Cardiac septum (tissue), 1 donor: Measurements from ENCODE around the gene SLC25A26. TPM values are rescaled to one million over a fixed set of nuclear protein-coding genes. Genes with fewer than 3 reads are reported as not detected.
"Not testable (repeated sequence)": the region's sequence is repeated elsewhere in the genome, so short reads cannot be mapped to it uniquely, and the experiment has no call there.

Experiments
- DNase-seq: peaks from one replicate; pipeline ENCODE4 v3.0.0-alpha.2; 2020; ENCODE audit warnings: low spot score
- intact Hi-C: fragments of 100-400 bp; cut with DNase I; formaldehyde crosslinking; loops from one replicate; pipeline ENCODE4 v1.14.0; 2022
- total RNA-seq: library from RNA; stranded (reverse); fragmentation: NEBNext Ultra II Directional; extraction: Animal tissue kit (Norgen Biotek cat#: 25700); gene quantifications from one replicate; pipeline ENCODE4 v1.2.1, GENCODE V29; 2021
- donor health status: DM: no; HTN: no; CAD: no.

SLC25A26 gene
- total RNA-seq, 1 donor from 2014 or later: 18.6 TPM

DNA sequence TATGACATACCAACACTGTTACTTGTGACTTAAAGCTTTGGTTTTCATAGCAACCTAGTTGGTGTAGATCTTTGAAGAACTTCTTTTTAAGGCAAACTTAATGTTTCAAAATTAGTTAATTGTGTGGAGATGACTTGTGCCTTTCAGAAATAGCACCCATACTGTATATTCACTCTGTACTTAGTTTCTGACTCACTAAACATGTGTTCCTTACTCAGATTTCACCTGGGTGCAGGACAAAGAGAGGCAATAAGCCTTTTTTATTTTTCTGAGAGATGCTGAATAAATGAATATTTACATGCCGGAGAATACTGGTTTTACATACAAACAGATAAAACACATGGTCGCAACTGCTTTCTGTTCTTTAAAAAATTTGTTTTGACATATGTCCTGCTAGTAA is 44.8 kb downstream of the SLC25A26 start:
- intact Hi-C loops: no loop called here
- DNase-seq: no peak

- intact Hi-C loops: no loop called here
- DNase-seq: no peak
Measured at GRCh38 chr3:66266551-66266950, 45.8 kb downstream of the SLC25A26 start.

- DNase-seq: no peak
- intact Hi-C loops: no loop called here
Measured at GRCh38 chr3:66267031-66267430, 46.2 kb downstream of the SLC25A26 start.

DNA sequence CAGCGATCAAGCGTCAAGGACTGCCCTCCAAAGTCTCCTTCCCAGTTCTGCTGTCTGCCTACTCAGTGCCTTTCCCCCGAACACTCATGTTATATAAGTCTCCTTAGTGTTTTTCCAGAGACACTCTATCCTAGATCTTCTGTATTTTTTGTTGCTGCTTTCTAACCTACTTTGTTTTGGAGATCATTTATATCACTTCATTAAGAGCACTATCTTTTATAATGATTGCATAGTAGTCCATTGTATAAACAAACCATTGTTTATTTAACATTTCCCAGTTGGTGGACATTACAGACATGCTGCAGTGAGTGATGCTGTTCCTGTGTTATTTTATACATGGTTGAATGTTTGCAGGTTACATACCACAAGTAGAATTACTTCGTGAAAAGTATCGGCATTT is 47.1 kb downstream of the SLC25A26 start:
- intact Hi-C loops: no loop called here
- no peak for DNase-seq

- intact Hi-C loops: no loop called here
- DNase-seq: no peak
Measured at GRCh38 chr3:66268864-66269263, 48.1 kb downstream of the SLC25A26 start.

DNA sequence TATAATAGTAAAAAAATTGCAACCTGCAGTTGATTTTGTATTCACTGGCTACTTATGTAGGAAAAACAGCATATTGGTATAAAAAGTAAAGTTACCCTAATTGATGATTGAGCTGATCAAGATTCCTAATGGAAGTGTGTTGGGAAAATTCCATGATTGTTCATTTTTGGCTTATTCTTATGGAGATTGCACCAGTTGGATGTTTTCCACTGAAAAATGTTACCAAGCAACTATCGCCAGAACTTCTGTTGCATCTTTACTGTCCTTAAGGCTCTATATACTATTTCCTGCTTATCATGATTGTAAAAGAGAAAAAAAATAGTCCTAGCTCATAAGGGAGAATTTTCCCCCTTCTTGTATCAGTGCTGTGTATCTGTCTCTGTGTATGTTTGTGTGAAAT is 48.6 kb downstream of the SLC25A26 start:
- intact Hi-C loops: no loop called here
- DNase-seq: no peak

DNA sequence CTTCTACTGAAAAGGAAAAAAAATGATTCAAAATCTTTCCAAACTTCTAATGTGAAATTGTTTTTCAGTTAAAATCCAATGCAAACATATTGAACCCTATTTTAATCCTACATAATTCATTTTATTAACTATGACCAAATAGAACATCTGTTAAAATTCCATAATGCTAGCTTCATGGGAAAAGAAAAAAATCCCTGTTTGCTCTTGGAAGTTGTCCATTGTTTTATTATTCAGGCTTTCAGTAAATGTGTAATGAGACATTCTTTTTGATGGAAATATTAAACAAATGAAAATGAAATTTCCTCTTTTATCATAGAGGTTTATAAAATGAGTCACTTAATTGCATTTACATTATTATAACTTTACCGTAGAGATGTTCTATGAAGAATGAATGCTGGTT is 49.5 kb downstream of the SLC25A26 start:
- intact Hi-C loops: loop anchor here (10.0 kb wide), 1 partner anchor 135 kb away; no protein-coding TSS in a partner anchor
- DNase-seq: no peak

DNA sequence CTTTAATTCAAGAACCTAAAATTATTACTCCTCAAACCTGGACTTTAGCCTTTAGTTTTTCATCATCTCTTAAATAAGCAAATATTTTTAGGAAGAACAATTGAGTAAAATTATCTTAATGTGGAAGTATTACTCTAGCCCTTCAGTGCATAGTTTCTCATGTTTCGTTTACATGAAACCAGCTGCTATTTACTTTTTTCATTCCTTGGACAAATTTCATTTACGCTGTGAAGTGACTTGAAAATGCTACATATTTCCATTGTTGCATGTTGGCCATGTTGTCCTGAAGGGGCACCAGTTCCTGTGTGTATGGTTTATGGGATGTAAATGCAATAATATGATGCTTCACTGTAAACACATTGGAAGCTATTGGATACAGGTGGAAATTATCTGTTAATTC is 49.9 kb downstream of the SLC25A26 start:
- intact Hi-C loops: loop anchor here (10.0 kb wide), 1 partner anchor 134 kb away; no protein-coding TSS in a partner anchor
- no peak for DNase-seq

- DNase-seq: no peak
- intact Hi-C loops: loop anchor here (10.0 kb wide), 1 partner anchor 134 kb away; no protein-coding TSS in a partner anchor
Measured at GRCh38 chr3:66271231-66271630, 50.4 kb downstream of the SLC25A26 start.

GRCh38 chr3:66272016-66272415 is 51.2 kb downstream of the SLC25A26 start:
- intact Hi-C loops: loop anchor here (10.0 kb wide), 1 partner anchor 133 kb away; no protein-coding TSS in a partner anchor

GRCh38 chr3:66274837-66275236 is 54.0 kb downstream of the SLC25A26 start:
- not testable (repeated sequence) for DNase-seq
- intact Hi-C loops: loop anchor here (5.0 to 10.0 kb wide), 2 partner anchors 130 to 227 kb away; partner anchors contain the start of gene LRIG1

More at GRCh38 chr3:66272016-66272415, 51.2 kb downstream of the SLC25A26 start:
- DNase-seq: no peak

DNA sequence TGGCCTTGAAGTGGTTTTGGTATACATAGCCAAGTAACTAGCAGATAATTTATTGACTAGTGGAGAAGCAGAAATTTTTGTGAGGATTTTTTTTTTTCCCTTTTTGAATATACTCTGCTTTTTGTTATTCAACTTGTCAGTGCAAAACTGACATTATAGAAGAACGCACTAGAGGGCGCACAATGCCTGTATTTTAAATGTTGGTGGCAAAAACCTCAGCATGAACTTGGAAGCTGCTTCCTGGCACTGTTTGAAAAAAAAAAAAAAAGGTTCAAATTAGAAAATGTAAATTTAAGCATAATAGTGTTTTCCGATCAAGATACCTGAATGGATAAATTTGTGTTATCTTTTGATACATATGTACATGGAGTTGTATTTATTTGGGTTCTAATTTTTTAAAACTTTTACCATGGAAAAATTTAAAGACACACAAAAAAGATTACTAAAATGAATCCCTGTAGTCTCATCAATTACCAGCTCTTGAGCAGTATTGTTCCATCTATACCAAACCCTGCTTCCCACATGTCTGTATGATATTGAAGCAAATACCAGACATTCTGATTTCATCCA is 56.0 kb downstream of the SLC25A26 start:
- intact Hi-C loops: loop anchor here (1.0 to 10.0 kb wide), 4 partner anchors 96 to 540 kb away; partner anchors contain the start of gene LRIG1
- no peak for DNase-seq

- intact Hi-C loops: loop anchor here (5.0 to 10.0 kb wide), 2 partner anchors 126 to 223 kb away; partner anchors contain the start of gene LRIG1
Measured at GRCh38 chr3:66279168-66279567, 58.4 kb downstream of the SLC25A26 start.

GRCh38 chr3:66280304-66280703 is 59.5 kb downstream of the SLC25A26 start:
- intact Hi-C loops: no loop called here
- DNase-seq: no peak

More at GRCh38 chr3:66279168-66279567, 58.4 kb downstream of the SLC25A26 start:
- no peak for DNase-seq

GRCh38 chr3:66291922-66292321 is 71.1 kb downstream of the SLC25A26 start:
- intact Hi-C loops, DNase-seq: not testable (repeated sequence)

- no peak for DNase-seq
- intact Hi-C loops: loop anchor here (5.0 kb wide), 1 partner anchor 35 kb away; no protein-coding TSS in a partner anchor
Measured at GRCh38 chr3:66297260-66297873, 76.6 kb downstream of the SLC25A26 start.

DNA sequence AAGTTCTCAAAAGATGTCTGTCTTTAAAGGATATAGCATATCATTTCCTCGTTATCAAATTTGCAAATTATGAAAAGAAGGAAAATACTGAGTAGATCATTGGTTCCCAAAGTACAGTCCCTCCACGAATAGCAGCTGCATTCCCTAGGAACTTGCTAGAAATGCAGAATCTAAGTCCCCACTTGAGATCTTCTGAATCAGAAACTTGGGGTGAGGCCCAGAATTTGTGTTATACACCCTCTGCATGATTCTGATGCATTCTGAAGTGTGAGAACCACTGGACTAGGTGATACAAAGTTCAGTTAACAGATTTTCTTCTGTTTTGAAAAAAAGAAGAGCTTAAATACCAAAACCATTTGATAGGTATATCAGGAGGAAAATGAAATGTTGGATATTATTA is 77.1 kb downstream of the SLC25A26 start:
- no peak for DNase-seq

GRCh38 chr3:66298591-66298990 is 77.8 kb downstream of the SLC25A26 start:
- no peak for DNase-seq
- intact Hi-C loops: loop anchor here (5.0 kb wide), 1 partner anchor 34 kb away; no protein-coding TSS in a partner anchor

More for the DNA sequence above, 77.1 kb downstream of the SLC25A26 start:
- intact Hi-C loops: loop anchor here (5.0 kb wide), 1 partner anchor 34 kb away; no protein-coding TSS in a partner anchor

- intact Hi-C loops: loop anchor here (5.0 kb wide), 1 partner anchor 33 kb away; no protein-coding TSS in a partner anchor
- not testable (repeated sequence) for DNase-seq
Measured at GRCh38 chr3:66299085-66299484, 78.3 kb downstream of the SLC25A26 start.

GRCh38 chr3:66299891-66300290 is 79.1 kb downstream of the SLC25A26 start:
- intact Hi-C loops: loop anchor here (5.0 kb wide), 1 partner anchor 32 kb away; no protein-coding TSS in a partner anchor
- no peak for DNase-seq
